ENCODE measurements around the gene THEM5.

DNA sequence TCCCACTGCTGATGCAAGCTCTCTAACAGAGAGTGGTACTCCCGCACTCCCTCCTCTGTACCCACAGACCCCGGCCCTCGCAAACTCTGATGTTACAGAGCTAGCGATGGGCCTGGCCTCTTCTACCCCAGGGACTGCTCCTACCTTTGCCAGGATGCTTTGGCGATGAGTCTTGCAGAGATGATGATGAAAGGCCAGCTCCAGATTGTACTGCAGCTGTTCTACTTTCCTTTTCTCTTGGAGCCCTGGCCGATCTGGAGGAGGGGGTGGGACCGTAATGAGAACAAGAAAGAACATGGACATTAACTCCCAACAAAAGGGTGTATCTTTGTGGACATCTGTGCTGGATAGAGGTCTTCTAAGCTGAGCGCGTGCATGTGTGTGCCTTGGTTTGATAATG, 42.3 kb downstream of the THEM5 start:
- no peak for TF ChIP-seq POLR2AphosphoS2 (IDR thresholded peaks at IDR 0.05; ENCODE audit: low read depth, low read length)
- no peak for TF ChIP-seq CHD2 (IDR thresholded peaks at IDR 0.05; ENCODE audit: borderline replicate concordance, low read depth, low read length)
- TF ChIP-seq, protein P1, sequence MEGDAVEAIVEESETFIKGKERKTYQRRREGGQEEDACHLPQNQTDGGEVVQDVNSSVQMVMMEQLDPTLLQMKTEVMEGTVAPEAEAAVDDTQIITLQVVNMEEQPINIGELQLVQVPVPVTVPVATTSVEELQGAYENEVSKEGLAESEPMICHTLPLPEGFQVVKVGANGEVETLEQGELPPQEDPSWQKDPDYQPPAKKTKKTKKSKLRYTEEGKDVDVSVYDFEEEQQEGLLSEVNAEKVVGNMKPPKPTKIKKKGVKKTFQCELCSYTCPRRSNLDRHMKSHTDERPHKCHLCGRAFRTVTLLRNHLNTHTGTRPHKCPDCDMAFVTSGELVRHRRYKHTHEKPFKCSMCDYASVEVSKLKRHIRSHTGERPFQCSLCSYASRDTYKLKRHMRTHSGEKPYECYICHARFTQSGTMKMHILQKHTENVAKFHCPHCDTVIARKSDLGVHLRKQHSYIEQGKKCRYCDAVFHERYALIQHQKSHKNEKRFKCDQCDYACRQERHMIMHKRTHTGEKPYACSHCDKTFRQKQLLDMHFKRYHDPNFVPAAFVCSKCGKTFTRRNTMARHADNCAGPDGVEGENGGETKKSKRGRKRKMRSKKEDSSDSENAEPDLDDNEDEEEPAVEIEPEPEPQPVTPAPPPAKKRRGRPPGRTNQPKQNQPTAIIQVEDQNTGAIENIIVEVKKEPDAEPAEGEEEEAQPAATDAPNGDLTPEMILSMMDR (IDR thresholded peaks at IDR 0.05 in 2 of 3, conservative IDR thresholded peaks at IDR 0.05 in 1 of 3; ENCODE audit: control insufficient read depth in 2 of 3, extremely low read depth in 1 of 3, insufficient read depth in 1 of 3, low read depth in 3 of 3, low read length in 3 of 3): no peak

Data from GM12878 (cell line).